ENCODE results near the gene H2BK1.

Gene H2BK1

GRCh38 chr7:151248346-151249033 is 38.2 kb upstream of the H2BK1 start, which contains the start of gene SMARCD3:
SMARCD3 (minus strand) TSS chr7:151248694; CDS start chr7:151248562, 132 bp downstream.
- ATAC-seq (peak; percentile 36), DNase-seq (peak; percentile 35 to 46)
- Mint-ChIP-seq H3K27ac (peak within 1 kb of the TSS in 1 of 2 donors; percentile 75), H3K9me3 (no peaks in the 10 kb centered on the region), H3K4me1 (peaks cover 79% of the 10 kb centered on the region), H3K27me3 (peaks cover 65% of the 10 kb centered on the region), H3K4me3 (peak within 1 kb of the TSS; percentile 69 to 83)

GRCh38 chr7:151247611-151248345 is 37.5 kb upstream of the H2BK1 start:
- ATAC-seq (no peak), DNase-seq (no peak)
- Mint-ChIP-seq H3K27ac (no peak overlapping the region), H3K4me3 (peak overlapping the region; percentile 69 to 83), H3K27me3 (peaks cover 65% of the 10 kb centered on the region), H3K9me3 (no peaks in the 10 kb centered on the region), H3K4me1 (peaks cover 86% of the 10 kb centered on the region)

- Mint-ChIP-seq H3K4me3 (peak overlapping the region; percentile 69 to 83), H3K9me3 (no peaks in the 10 kb centered on the region), H3K4me1 (peaks cover 90% of the 10 kb centered on the region), H3K27ac (no peak overlapping the region), H3K27me3 (peaks cover 57% of the 10 kb centered on the region)
- ATAC-seq = no peak
- no peak for DNase-seq
These were observed 36.7 kb upstream of the H2BK1 start for GRCh38 chr7:151246851-151247580.

- DNase-seq = no peak
- H3K4me3 Mint-ChIP-seq = peak overlapping the region; percentile 51 to 56
- H3K27me3 Mint-ChIP-seq = peaks cover 55% of the 10 kb centered on the region
- no peak for ATAC-seq
- H3K4me1 Mint-ChIP-seq = peaks cover 88% of the 10 kb centered on the region
- no peak overlapping the region for H3K27ac Mint-ChIP-seq
- no peaks in the 10 kb centered on the region for H3K9me3 Mint-ChIP-seq
These were observed 36.0 kb upstream of the H2BK1 start for GRCh38 chr7:151246102-151246850.

- H3K4me3 Mint-ChIP-seq = peak overlapping the region; percentile 70 to 84
- ATAC-seq (peak; percentile 74), DNase-seq (peak; percentile 72 to 75)
- H3K4me1 Mint-ChIP-seq = peaks cover 80% of the 10 kb centered on the region
- no peak overlapping the region for H3K27ac Mint-ChIP-seq
- peaks cover 48% of the 10 kb centered on the region for H3K27me3 Mint-ChIP-seq
- no peaks in the 10 kb centered on the region for H3K9me3 Mint-ChIP-seq
These were observed 35.2 kb upstream of the H2BK1 start for GRCh38 chr7:151245360-151246101.

- H3K27ac Mint-ChIP-seq = no peak overlapping the region
- ATAC-seq = peak; percentile 0
- DNase-seq = no peak
- peak overlapping the region; percentile 70 to 84 for H3K4me3 Mint-ChIP-seq
- peaks cover 74% of the 10 kb centered on the region for H3K4me1 Mint-ChIP-seq
- peaks cover 41% of the 10 kb centered on the region for H3K27me3 Mint-ChIP-seq
- H3K9me3 Mint-ChIP-seq = no peaks in the 10 kb centered on the region
These were observed 34.6 kb upstream of the H2BK1 start for GRCh38 chr7:151244841-151245346.

- peaks cover 35% of the 10 kb centered on the region for H3K27me3 Mint-ChIP-seq
- H3K27ac Mint-ChIP-seq = no peak overlapping the region
- no peaks in the 10 kb centered on the region for H3K9me3 Mint-ChIP-seq
- peaks cover 68% of the 10 kb centered on the region for H3K4me1 Mint-ChIP-seq
- ATAC-seq = peak; percentile 6
- DNase-seq = peak; percentile 70 to 71
- H3K4me3 Mint-ChIP-seq = peak overlapping the region; percentile 70 to 84
These were observed 34.0 kb upstream of the H2BK1 start for GRCh38 chr7:151244196-151244840.

- H3K9me3 Mint-ChIP-seq = no peaks in the 10 kb centered on the region
- peaks cover 63% of the 10 kb centered on the region for H3K4me1 Mint-ChIP-seq
- H3K27me3 Mint-ChIP-seq = peaks cover 28% of the 10 kb centered on the region
- peak overlapping the region in 1 of 2 donors; percentile 67 for H3K27ac Mint-ChIP-seq
- DNase-seq (peak; percentile 37 to 41), ATAC-seq (peak; percentile 24)
- H3K4me3 Mint-ChIP-seq = peak overlapping the region; percentile 67 to 84
These were observed 33.3 kb upstream of the H2BK1 start for GRCh38 chr7:151243408-151244195.

GRCh38 chr7:151243045-151243349 is 32.7 kb upstream of the H2BK1 start:
- no peak for DNase-seq
- Mint-ChIP-seq H3K9me3 (no peaks in the 10 kb centered on the region), H3K27me3 (peaks cover 22% of the 10 kb centered on the region), H3K27ac (peak overlapping the region in 1 of 2 donors; percentile 67), H3K4me3 (peak overlapping the region; percentile 67 to 84), H3K4me1 (peaks cover 57% of the 10 kb centered on the region)
- ATAC-seq = no peak

- no peaks in the 10 kb centered on the region for H3K9me3 Mint-ChIP-seq
- no peak overlapping the region for H3K27ac Mint-ChIP-seq
- H3K4me1 Mint-ChIP-seq = peaks cover 51% of the 10 kb centered on the region
- DNase-seq (no peak), ATAC-seq (no peak)
- H3K27me3 Mint-ChIP-seq = peaks cover 16% of the 10 kb centered on the region
- no peak overlapping the region for H3K4me3 Mint-ChIP-seq
These were observed 32.1 kb upstream of the H2BK1 start for GRCh38 chr7:151242159-151243044.

- peaks cover 45% of the 10 kb centered on the region for H3K4me1 Mint-ChIP-seq
- H3K4me3 Mint-ChIP-seq = no peak overlapping the region
- peak overlapping the region in 1 of 2 donors; percentile 37 for H3K27ac Mint-ChIP-seq
These were observed 31.4 kb upstream of the H2BK1 start for GRCh38 chr7:151241755-151242096.

GRCh38 chr7:151240942-151241754 is 30.9 kb upstream of the H2BK1 start:
- peak overlapping the region in 1 of 2 donors; percentile 37 for H3K27ac Mint-ChIP-seq
- peaks cover 4% of the 10 kb centered on the region for H3K27me3 Mint-ChIP-seq
- H3K9me3 Mint-ChIP-seq = no peaks in the 10 kb centered on the region
- DNase-seq (no peak), ATAC-seq (no peak)
- H3K4me1 Mint-ChIP-seq = peaks cover 43% of the 10 kb centered on the region
- no peak overlapping the region for H3K4me3 Mint-ChIP-seq

More at GRCh38 chr7:151241755-151242096, 31.4 kb upstream of the H2BK1 start:
- DNase-seq = no peak
- Mint-ChIP-seq H3K27me3 (peaks cover 10% of the 10 kb centered on the region), H3K9me3 (no peaks in the 10 kb centered on the region)
- no peak for ATAC-seq
